HUES48 (cell line): ENCODE measurements around the gene NRTN.

Experiments used
- H3K27ac ChIP-seq: one replicate; pipeline ENCODE4 v1.7.0; 2013; ENCODE audit warnings: low read depth, low read length, inconsistent platforms
- H3K27me3 ChIP-seq: 2 replicates; pipeline ENCODE4 v1.6.1; 2013; ENCODE audit warnings: mild to moderate bottlenecking, low read length; ENCODE audit not compliant: control insufficient read depth, insufficient read depth
- H3K36me3 ChIP-seq: 2 replicates; pipeline ENCODE4 v1.6.1; 2013; ENCODE audit warnings: low read length; ENCODE audit not compliant: control insufficient read depth, insufficient read depth
- H3K4me1 ChIP-seq: 2 replicates; pipeline ENCODE4 v1.6.1; 2013; ENCODE audit warnings: mild to moderate bottlenecking, low read length; ENCODE audit not compliant: control insufficient read depth, insufficient read depth
- H3K4me3 ChIP-seq: 2 replicates; pipeline ENCODE4 v1.5.1; 2013; ENCODE audit warnings: mild to moderate bottlenecking, low read depth, low read length
- H3K9ac ChIP-seq: 2 replicates; pipeline ENCODE4 v1.6.1; 2013; ENCODE audit warnings: mild to moderate bottlenecking, low read depth, low read length, moderate library complexity
- H3K9me3 ChIP-seq: 2 replicates; pipeline ENCODE4 v1.6.1; 2013; ENCODE audit warnings: low read length; ENCODE audit not compliant: control insufficient read depth, insufficient read depth

The NRTN gene

GRCh38 chr19:5820785-5821184 lies 15.9 kb downstream of the NRTN start:
- no peaks in the 10 kb centered on the region for H3K27me3 ChIP-seq
- H3K36me3 ChIP-seq = no peaks in the 10 kb centered on the region
- no peak overlapping the region for H3K9ac ChIP-seq
- no peak overlapping the region for H3K27ac ChIP-seq
- no peak overlapping the region for H3K4me3 ChIP-seq
- no peaks in the 10 kb centered on the region for H3K9me3 ChIP-seq
- no peaks in the 10 kb centered on the region for H3K4me1 ChIP-seq

- no peaks in the 10 kb centered on the region for H3K36me3 ChIP-seq
- no peak overlapping the region for H3K4me3 ChIP-seq
- H3K9me3 ChIP-seq = no peaks in the 10 kb centered on the region
- peaks cover under 1% of the 10 kb centered on the region; the same call in 1 of the 2 replicates for H3K4me1 ChIP-seq
- H3K27ac ChIP-seq = no peak overlapping the region
- no peak overlapping the region for H3K9ac ChIP-seq
- no peaks in the 10 kb centered on the region for H3K27me3 ChIP-seq
Observed at GRCh38 chr19:5821521-5822180, 16.8 kb downstream of the NRTN start.

- H3K4me3 ChIP-seq = no peak overlapping the region
- H3K27ac ChIP-seq = no peak overlapping the region
- H3K36me3 ChIP-seq = no peaks in the 10 kb centered on the region
- no peaks in the 10 kb centered on the region for H3K9me3 ChIP-seq
- peaks cover 3% of the 10 kb centered on the region; the same call in 1 of the 2 replicates for H3K4me1 ChIP-seq
- H3K27me3 ChIP-seq = no peaks in the 10 kb centered on the region
- no peak overlapping the region for H3K9ac ChIP-seq
Observed at GRCh38 chr19:5822181-5822844, 17.4 kb downstream of the NRTN start.

- Histone ChIP-seq H3K9ac (no peak overlapping the region), H3K9me3 (no peaks in the 10 kb centered on the region), H3K4me3 (no peak overlapping the region), H3K4me1 (peaks cover 3% of the 10 kb centered on the region; the same call in 1 of the 2 replicates), H3K36me3 (no peaks in the 10 kb centered on the region), H3K27ac (no peak overlapping the region), H3K27me3 (no peaks in the 10 kb centered on the region)
Observed at GRCh38 chr19:5823579-5824281, 18.9 kb downstream of the NRTN start.

- no peaks in the 10 kb centered on the region for H3K36me3 ChIP-seq
- no peaks in the 10 kb centered on the region for H3K9me3 ChIP-seq
Observed at GRCh38 chr19:5824751-5825150, 19.9 kb downstream of the NRTN start.

GRCh38 chr19:5825178-5825577 lies 20.3 kb downstream of the NRTN start:
- Histone ChIP-seq H3K36me3 (no peaks in the 10 kb centered on the region), H3K27ac (no peak overlapping the region), H3K4me1 (peaks cover 3% of the 10 kb centered on the region; the same call in 1 of the 2 replicates), H3K9me3 (no peaks in the 10 kb centered on the region), H3K27me3 (no peaks in the 10 kb centered on the region), H3K9ac (no peak overlapping the region), H3K4me3 (no peak overlapping the region)

More at GRCh38 chr19:5824751-5825150, 19.9 kb downstream of the NRTN start:
- Histone ChIP-seq H3K27me3 (no peaks in the 10 kb centered on the region), H3K9ac (no peak overlapping the region), H3K27ac (no peak overlapping the region), H3K4me1 (peaks cover 3% of the 10 kb centered on the region; the same call in 1 of the 2 replicates), H3K4me3 (no peak overlapping the region)

- Histone ChIP-seq H3K4me1 (peaks cover 3% of the 10 kb centered on the region; the same call in 1 of the 2 replicates), H3K36me3 (no peaks in the 10 kb centered on the region), H3K9ac (no peak overlapping the region), H3K9me3 (no peaks in the 10 kb centered on the region), H3K27ac (no peak overlapping the region), H3K27me3 (no peaks in the 10 kb centered on the region), H3K4me3 (no peak overlapping the region; the same call in 1 of the 2 replicates)
Observed at GRCh38 chr19:5826531-5827341, 21.9 kb downstream of the NRTN start.

- H3K9ac ChIP-seq = no peak overlapping the region
- H3K27me3 ChIP-seq = no peaks in the 10 kb centered on the region
- peak overlapping the region; percentile 93 for H3K27ac ChIP-seq
- H3K4me1 ChIP-seq = peaks cover 3% of the 10 kb centered on the region; the same call in 1 of the 2 replicates
- no peaks in the 10 kb centered on the region for H3K36me3 ChIP-seq
- no peaks in the 10 kb centered on the region for H3K9me3 ChIP-seq
- peak overlapping the region; percentile 87 for H3K4me3 ChIP-seq
Observed at GRCh38 chr19:5827342-5827890, 22.5 kb downstream of the NRTN start.

- Histone ChIP-seq H3K27ac (peak overlapping the region; percentile 93), H3K9me3 (no peaks in the 10 kb centered on the region), H3K9ac (peak overlapping the region; percentile 93), H3K36me3 (no peaks in the 10 kb centered on the region), H3K4me1 (peaks cover 3% of the 10 kb centered on the region; the same call in 1 of the 2 replicates), H3K4me3 (peak overlapping the region; percentile 87), H3K27me3 (no peaks in the 10 kb centered on the region)
Observed at GRCh38 chr19:5827891-5828660, 23.2 kb downstream of the NRTN start.
